Vagina (tissue), 2 donors: ENCODE measurements around the gene DIAPH3.

ENCODE experiments used
- CTCF ChIP-seq, 3 experiments: fragments of 450-650 bp in 2 of 3; fragments of 200-600 bp in 1 of 3; sonication (generic) in 1 of 3; IDR thresholded peaks; one replicate each; pipeline ENCODE4 v1.5.1; 2017 to 2019; ENCODE audit warnings: antibody characterized with exemption in 3 of 3, mild to moderate bottlenecking in 2 of 3, moderate library complexity in 2 of 3
- POLR2A ChIP-seq, 2 donors: fragments of 450-650 bp; IDR thresholded peaks; one replicate each; pipeline ENCODE4 v1.6.1; 2017; ENCODE audit warnings: antibody characterized with exemption in 2 of 2, mild to moderate bottlenecking in 2 of 2, moderate library complexity in 2 of 2

- TF ChIP-seq CTCF (IDR thresholded peaks at IDR 0.05) (no peak), POLR2A (IDR thresholded peaks at IDR 0.05) (no peak)
Observed at GRCh38 chr13:60091573-60091972, 72.2 kb downstream of the DIAPH3 start.
